Stimulated activated CD4-positive, alpha-beta T cell treated with anti-CD3 and anti-CD28 coated beads, Interleukin-15, amount 100 ng/mL, for 48 hours (primary cell): ENCODE results near the gene KCTD12.

ENCODE experiments used
- DNase-seq, 2 donors: peaks; one replicate each; pipeline ENCODE4 v3.0.0-alpha.2; 2020; ENCODE audit warnings: low read depth in 2 of 2

KCTD12 gene

GRCh38 chr13:76853921-76854608 is 32.1 kb downstream of the KCTD12 start:
- no peak for DNase-seq

GRCh38 chr13:76853481-76853880 is 32.7 kb downstream of the KCTD12 start:
- no peak for DNase-seq

GRCh38 chr13:76852986-76853385 is 33.2 kb downstream of the KCTD12 start:
- DNase-seq, result no peak

GRCh38 chr13:76851961-76852360 is 34.2 kb downstream of the KCTD12 start:
- DNase-seq, result no peak

- no peak for DNase-seq
Observed at GRCh38 chr13:76849493-76849892, 36.7 kb downstream of the KCTD12 start.

- no peak for DNase-seq
Observed at GRCh38 chr13:76848596-76848995, 37.6 kb downstream of the KCTD12 start.

GRCh38 chr13:76846363-76846762 is 39.8 kb downstream of the KCTD12 start:
- no peak for DNase-seq

GRCh38 chr13:76845865-76846264 is 40.3 kb downstream of the KCTD12 start:
- DNase-seq, result no peak

DNA sequence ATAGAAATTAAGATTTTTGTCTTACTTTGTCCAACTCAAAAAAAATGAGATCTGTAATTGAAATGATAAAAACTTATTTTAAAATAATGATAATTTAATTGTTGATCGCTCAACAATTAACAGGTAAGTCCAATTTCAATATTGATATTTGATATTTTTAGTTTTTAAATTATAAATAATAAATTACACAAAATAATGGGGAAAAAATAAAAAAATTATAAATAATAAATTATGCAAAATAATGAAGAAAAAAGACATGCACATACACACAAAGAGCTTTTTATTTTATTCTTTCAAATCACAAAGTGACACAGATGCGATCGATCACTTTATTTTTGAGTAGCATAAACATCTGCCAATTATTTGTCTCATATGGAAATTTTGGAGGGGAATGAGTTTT is 40.8 kb downstream of the KCTD12 start:
- no peak for DNase-seq

GRCh38 chr13:76837801-76838200 is 48.4 kb downstream of the KCTD12 start:
- DNase-seq, result no peak

- DNase-seq, result no peak
Observed at GRCh38 chr13:76836311-76836710, 49.9 kb downstream of the KCTD12 start.

DNA sequence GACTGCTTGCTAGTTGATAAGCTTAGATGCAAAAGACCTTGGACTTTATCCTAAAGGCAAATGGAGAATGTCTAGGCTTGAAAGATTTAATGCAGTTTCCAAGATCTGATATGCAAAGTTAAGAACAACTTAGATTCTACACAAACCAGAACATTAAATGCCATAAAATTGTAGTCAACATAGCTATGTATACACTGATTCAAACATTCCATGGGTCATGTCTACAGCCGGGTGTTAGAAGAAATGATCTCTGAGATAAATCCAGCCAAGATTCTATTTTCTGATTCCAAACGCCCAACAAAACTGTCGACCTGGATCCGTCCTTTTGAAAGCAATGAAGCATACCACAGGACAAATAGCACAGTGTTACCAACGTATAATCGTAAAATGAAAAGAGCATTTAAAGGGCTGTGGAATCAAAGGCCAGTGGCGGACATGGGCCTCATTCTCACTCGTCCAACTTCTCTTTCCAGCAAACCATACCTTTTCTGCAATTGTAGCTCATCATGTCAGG is 52.7 kb downstream of the KCTD12 start:
- no peak for DNase-seq

DNA sequence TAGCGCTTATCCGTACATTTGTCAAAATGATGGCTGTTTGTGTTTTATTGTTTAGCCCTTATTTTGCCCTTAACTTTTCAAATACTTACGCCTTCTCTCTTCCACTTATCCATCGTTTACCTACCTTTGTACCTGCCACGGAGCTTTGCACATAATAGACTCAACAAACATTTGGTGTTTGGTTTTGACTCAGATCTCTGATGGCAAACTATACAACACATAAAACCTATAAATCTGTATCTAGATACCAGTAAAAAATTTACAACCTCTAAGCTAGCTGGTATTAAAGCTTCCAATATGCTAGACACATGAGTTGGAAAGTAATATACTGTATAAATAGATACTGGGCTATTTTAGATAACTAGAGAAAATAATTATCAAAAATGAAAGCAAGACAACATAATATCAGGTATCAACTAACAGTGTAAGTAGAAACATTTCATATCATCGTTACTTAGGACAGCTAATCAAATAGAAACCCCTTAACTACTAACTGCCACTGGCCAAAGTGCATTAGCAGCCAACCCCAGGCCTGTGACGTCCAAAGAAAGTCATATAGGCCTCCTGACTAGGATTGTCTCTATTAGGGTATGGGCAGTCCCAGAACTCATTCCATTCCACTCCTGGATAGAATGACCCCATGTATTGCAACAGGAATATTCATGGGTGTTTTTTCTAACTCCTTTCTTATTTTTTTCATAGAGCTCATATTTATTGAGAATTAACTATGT is 53.8 kb downstream of the KCTD12 start:
- DNase-seq, result no peak

GRCh38 chr13:76830805-76831204 is 55.4 kb downstream of the KCTD12 start:
- no peak for DNase-seq
